Calu3 (cell line): ENCODE measurements around the gene MT1E. TPM values are rescaled to one million over a fixed set of nuclear protein-coding genes. Genes with fewer than 3 reads are reported as not detected.

Experiments used
- BruUV-seq: library from RNA; stranded (reverse); fragments of 400-500 nt; replicated peaks from 2 replicates; lab custom pipeline; 2021; lab: Mats Ljungman, UMichigan
- CTCF ChIA-PET: fragments of 300-600 bp; sonication (Branson Sonifier 250); formaldehyde crosslinking; loops from one replicate; lab custom pipeline; 2022; ENCODE audit warnings: antibody characterized with exemption; lab: Charles Lee
- DNase-seq: peaks from one replicate; pipeline ENCODE4 v3.0.0; 2022
- H3K27ac Mint-ChIP-seq: one replicate; pipeline ENCODE4 v1.8.0; 2022; ENCODE audit warnings: mixed read lengths; ENCODE audit not compliant: unreplicated experiment
- H3K27me3 Mint-ChIP-seq: one replicate; pipeline ENCODE4 v1.8.0; 2022; ENCODE audit warnings: mixed read lengths; ENCODE audit not compliant: unreplicated experiment
- H3K36me3 Mint-ChIP-seq: one replicate; pipeline ENCODE4 v1.8.0; 2022; ENCODE audit warnings: mild to moderate bottlenecking, moderate library complexity, mixed read lengths; ENCODE audit not compliant: insufficient read depth, unreplicated experiment
- H3K4me1 Mint-ChIP-seq: one replicate; pipeline ENCODE4 v1.8.0; 2022; ENCODE audit warnings: mild to moderate bottlenecking, low read depth, mixed read lengths; ENCODE audit not compliant: unreplicated experiment
- H3K4me3 Mint-ChIP-seq: one replicate; pipeline ENCODE4 v1.8.0; 2022; ENCODE audit warnings: mild to moderate bottlenecking, low read depth, moderate library complexity, mixed read lengths; ENCODE audit not compliant: unreplicated experiment
- H3K9me3 Mint-ChIP-seq: one replicate; pipeline ENCODE4 v1.8.0; 2022; ENCODE audit warnings: low read depth, mixed read lengths; ENCODE audit not compliant: unreplicated experiment
- CTCF ChIP-seq: fragments of 200-600 bp; IDR thresholded peaks from one replicate; pipeline ENCODE4 v1.8.0; 2022; ENCODE audit warnings: antibody characterized with exemption; ENCODE audit not compliant: unreplicated experiment
- intact Hi-C: fragments of 100-400 bp; cut with micrococcal nuclease; formaldehyde crosslinking; loops from one replicate; pipeline ENCODE4 v1.10.0; 2022; ENCODE audit not compliant: unreplicated experiment
- total RNA-seq: library from RNA; stranded (reverse); gene quantifications from 2 replicates; pipeline ENCODE4 v1.2.3, GENCODE V29; 2022

MT1E gene
- total RNA-seq, 1 experiment from 2014 or later: not detected

GRCh38 chr16:56583351-56584168 is 42.0 kb upstream of the MT1E start:
- BruUV-seq: no TSS peak
- Mint-ChIP-seq H3K4me3 (no peak overlapping the region), H3K9me3 (no peaks in the 10 kb centered on the region), H3K27me3 (peaks cover 86% of the 10 kb centered on the region), H3K36me3 (no peaks in the 10 kb centered on the region), H3K4me1 (no peaks in the 10 kb centered on the region), H3K27ac (no peak overlapping the region)
- intact Hi-C loops: no loop called here
- CTCF ChIA-PET: no interaction called here
- no peak for DNase-seq
- TF ChIP-seq CTCF: no peak

- Mint-ChIP-seq H3K27me3 (peaks cover 93% of the 10 kb centered on the region), H3K27ac (no peak overlapping the region), H3K36me3 (no peaks in the 10 kb centered on the region), H3K9me3 (no peaks in the 10 kb centered on the region), H3K4me3 (no peak overlapping the region), H3K4me1 (no peaks in the 10 kb centered on the region)
- no peak for TF ChIP-seq CTCF
- CTCF ChIA-PET: interaction anchor here (1.1 kb wide), 1 partner anchor 59 kb away, joined by 3 read pairs; no protein-coding TSS in a partner anchor
- BruUV-seq: no TSS peak
- intact Hi-C loops: no loop called here
- DNase-seq: no peak
Observed at GRCh38 chr16:56584276-56584675, 41.3 kb upstream of the MT1E start.

- DNase-seq: no peak
- Mint-ChIP-seq H3K36me3 (no peaks in the 10 kb centered on the region), H3K27ac (no peak overlapping the region), H3K4me3 (no peak overlapping the region), H3K4me1 (no peaks in the 10 kb centered on the region), H3K27me3 (peaks cover 86% of the 10 kb centered on the region), H3K9me3 (no peaks in the 10 kb centered on the region)
- CTCF ChIA-PET: no interaction called here
- BruUV-seq: no TSS peak
- intact Hi-C loops: no loop called here
- TF ChIP-seq CTCF: no peak
Observed at GRCh38 chr16:56588781-56589140, 36.8 kb upstream of the MT1E start.

GRCh38 chr16:56589141-56590039 is 36.2 kb upstream of the MT1E start, which contains the start of gene MT3:
Gene MT3, plus strand, starts transcription at chr16:56589528. Its CDS starts 63 bp downstream, at chr16:56589591.
- no peak within 1 kb of the TSS for H3K27ac Mint-ChIP-seq
- no TSS peak for BruUV-seq
- peaks cover 80% of the 10 kb centered on the region for H3K27me3 Mint-ChIP-seq
- TF ChIP-seq CTCF: no peak
- H3K4me3 Mint-ChIP-seq: peak within 1 kb of the TSS; percentile 24
- DNase-seq: no peak
- intact Hi-C loops: no loop called here
- no peaks in the 10 kb centered on the region for H3K4me1 Mint-ChIP-seq
- H3K36me3 Mint-ChIP-seq: no peaks in the 10 kb centered on the region
- CTCF ChIA-PET: no interaction called here
- H3K9me3 Mint-ChIP-seq: no peaks in the 10 kb centered on the region
